K562 (cell line): ENCODE measurements around the gene SIT1. TPM values are rescaled to one million over a fixed set of nuclear protein-coding genes. Genes with fewer than 3 reads are reported as not detected.

Experiments
- BRD4 ChIP-seq: fragments of 200-600 bp; sonication (generic); IDR thresholded peaks from 2 replicates; pipeline ENCODE4 v1.6.1; 2017; ENCODE audit warnings: inconsistent platforms
- PATZ1 ChIP-seq: fragments of 250-450 bp; sonication (Bioruptor Pico); IDR thresholded peaks from 2 replicates; pipeline ENCODE4 v1.5.0; 2020; ENCODE audit warnings: mild to moderate bottlenecking, borderline replicate concordance
- POLR2AphosphoS2 ChIP-seq: IDR thresholded peaks from 2 replicates; pipeline ENCODE4 v1.6.1; 2012; ENCODE audit warnings: low read length, improper control_type of control experiment
- RAD21 ChIP-seq, 2 experiments: fragments of 250-450 bp in 1 of 2; fragments of 450-650 bp in 1 of 2; sonication (Bioruptor Pico) in 1 of 2; formaldehyde crosslinking in 1 of 2; IDR thresholded peaks in 1 of 2; conservative IDR thresholded peaks in 1 of 2; 2 replicates each; pipeline versions ENCODE4 v1.4.0 to v1.8.0; 2020 to 2022; ENCODE audit warnings: mild to moderate bottlenecking in 2 of 2, moderate library complexity in 1 of 2
- ZBTB8A ChIP-seq: fragments of 450-650 bp; IDR thresholded peaks from 2 replicates; pipeline ENCODE4 v1.6.1; 2018; ENCODE audit warnings: mild to moderate bottlenecking, moderate library complexity; ENCODE audit not compliant: partially characterized antibody
- ZNF57 ChIP-seq: fragments of 450-650 bp; formaldehyde crosslinking; IDR thresholded peaks from 2 replicates; pipeline ENCODE4 v1.4.0; 2020; ENCODE audit warnings: mild to moderate bottlenecking, moderate library complexity
- ZNF740 ChIP-seq, 3 experiments: fragments of 200-800 bp in 1 of 3; sonication (Bioruptor generic) in 1 of 3; sonication (generic) in 1 of 3; formaldehyde crosslinking in 1 of 3; IDR thresholded peaks; 2 replicates each; pipeline versions ENCODE4 v1.6.1 to v1.8.0; 2016 to 2022; ENCODE audit warnings: mild to moderate bottlenecking in 2 of 3, missing compliant biosample characterization in 2 of 3, missing genetic modification characterization in 2 of 3, missing genetic modification reagents in 1 of 3
- polyA plus RNA-seq, 8 experiments: library from polyadenylated mRNA; depleted of rRNA in 4 of 8; stranded (reverse) in 5 of 8; unstranded in 3 of 8; fragments of >200 nt; fragmentation: Nextera tagmentation in 2 of 8; fragmentation: Illumina TruSeq in 1 of 8; extraction: Ambion mirVana in 2 of 8; extraction: Trizol in 1 of 8; gene quantifications; 2 replicates each; pipeline versions ENCODE4 v1.2.1 to v1.2.3, GENCODE V29; 2011 to 2014; ENCODE audit warnings: inconsistent platforms in 1 of 8, missing spikeins in 1 of 8
- total RNA-seq, 7 experiments: library from RNA; depleted of rRNA in 6 of 7; stranded (reverse); fragments of >200 nt in 6 of 7; fragmentation: Illumina TruSeq in 2 of 7; extraction: Trizol in 2 of 7; gene quantifications; 2 replicates each; pipeline versions ENCODE4 v1.2.1 to v1.2.3, GENCODE V29; 2011 to 2021; ENCODE audit warnings: low replicate concordance in 1 of 7

The SIT1 gene
- total and polyA plus RNA-seq, 9 of the 15 experiments (the other 6 are each of a cell fraction or from before 2014, with no cell fraction given), result not detected

DNA sequence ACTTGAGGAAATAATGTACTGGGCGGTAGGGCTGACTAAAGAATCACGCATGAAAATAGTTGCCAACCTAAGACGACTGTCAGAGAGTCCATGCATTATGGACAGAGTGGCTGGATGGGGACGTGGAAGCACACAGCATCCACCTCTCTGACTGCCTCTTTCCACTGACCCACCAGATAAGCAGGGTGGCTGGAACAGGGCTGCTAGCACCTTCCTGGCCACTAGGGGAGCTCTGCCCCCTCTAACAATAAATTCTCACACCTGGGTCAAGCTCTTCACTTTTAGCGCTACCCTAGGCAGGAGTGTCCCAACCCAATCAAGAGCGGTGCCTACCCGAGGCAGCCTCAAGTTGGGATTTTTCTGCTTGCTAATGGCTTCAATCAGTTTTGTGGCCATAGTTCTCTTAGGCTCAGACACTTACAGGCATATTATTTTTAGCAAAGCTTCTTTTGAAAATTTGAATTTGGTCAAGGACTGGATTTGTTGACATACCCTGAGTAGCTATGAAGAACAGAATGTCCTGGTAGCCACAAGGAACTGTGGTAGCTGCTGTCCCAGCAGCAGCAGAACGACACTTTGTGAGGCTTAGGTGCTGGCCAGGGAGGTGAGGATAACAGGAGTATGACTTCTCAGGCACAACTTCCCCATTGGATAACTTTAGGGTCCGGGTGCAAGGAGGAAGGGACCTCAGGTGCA, 45.9 kb upstream of the SIT1 start (continued):
- TF ChIP-seq PATZ1 (CRISPR knock-in tag) (no peak), ZBTB8A (no peak), POLR2AphosphoS2 (peak; percentile 37; the same call in 1 of the 2 replicates), ZNF740 (CRISPR knock-in tag; IDR thresholded peaks at IDR 0.05) (no peak), ZNF740 (tag; IDR thresholded peaks at IDR 0.05) (no peak), BRD4 (no peak), RAD21 (CRISPR knock-in tag; conservative IDR thresholded peaks at IDR 0.05 in 1 of 2, IDR thresholded peaks at IDR 0.05 in 1 of 2) (peak in 1 of 2 experiments; percentile 40; a peak in 2 of 4 replicates), ZNF57 (no peak)
